SJSA1 (cell line): ENCODE results near the gene DNAH10. TPM values are rescaled to one million over a fixed set of nuclear protein-coding genes. Genes with fewer than 3 reads are reported as not detected.

Experiments used
- DNase-seq, 2 experiments: peaks; one replicate each; pipeline ENCODE4 v3.0.0-alpha.2; 2015 to 2020; ENCODE audit warnings: low spot score in 2 of 2, low read depth in 1 of 2
- H3K27ac ChIP-seq: fragments of 250-450 bp; sonication (Bioruptor Pico); 2 replicates; pipeline ENCODE4 v1.5.1; 2020; ENCODE audit warnings: mild to moderate bottlenecking, moderate library complexity
- H3K27me3 ChIP-seq: fragments of 250-450 bp; sonication (Bioruptor Pico); replicated peaks from 2 replicates; pipeline ENCODE4 v1.5.1; 2020; ENCODE audit warnings: mild to moderate bottlenecking, moderate library complexity
- H3K36me3 ChIP-seq: fragments of 250-450 bp; sonication (Bioruptor Pico); 2 replicates; pipeline ENCODE4 v1.5.1; 2020; ENCODE audit warnings: mild to moderate bottlenecking
- H3K4me1 ChIP-seq: fragments of 250-450 bp; sonication (Bioruptor Pico); replicated peaks from 2 replicates; pipeline ENCODE4 v1.6.1; 2021; ENCODE audit warnings: mild to moderate bottlenecking
- H3K4me3 ChIP-seq: fragments of 250-450 bp; sonication (Bioruptor Pico); 2 replicates; pipeline ENCODE4 v1.5.1; 2020; ENCODE audit warnings: mild to moderate bottlenecking
- H3K9me3 ChIP-seq: fragments of 250-450 bp; sonication (Bioruptor Pico); replicated peaks from 2 replicates; pipeline ENCODE4 v1.5.1; 2020; ENCODE audit warnings: mild to moderate bottlenecking
- total RNA-seq: library from RNA; depleted of rRNA; stranded (reverse); fragments of >200 nt; shearing (Covaris generic); gene quantifications from 2 replicates; pipeline ENCODE4 v1.2.3, GENCODE V29; 2014

The DNAH10 gene
- total RNA-seq, 1 experiment from 2014 or later = 1.00 TPM

- H3K4me3 ChIP-seq = no peak overlapping the region
- H3K27ac ChIP-seq = no peak overlapping the region
- H3K4me1 ChIP-seq = no peaks in the 10 kb centered on the region
- H3K36me3 ChIP-seq = peaks cover 28% of the 10 kb centered on the region
- no peaks in the 10 kb centered on the region for H3K9me3 ChIP-seq
- DNase-seq = no peak
- no peaks in the 10 kb centered on the region for H3K27me3 ChIP-seq
Measured at GRCh38 chr12:123731596-123731995, 30.5 kb upstream of the DNAH10 start.

GRCh38 chr12:123732251-123732650, 29.9 kb upstream of the DNAH10 start:
- Histone ChIP-seq H3K36me3 (peaks cover 29% of the 10 kb centered on the region), H3K9me3 (no peaks in the 10 kb centered on the region), H3K4me1 (no peaks in the 10 kb centered on the region), H3K4me3 (no peak overlapping the region), H3K27ac (no peak overlapping the region), H3K27me3 (no peaks in the 10 kb centered on the region)
- no peak for DNase-seq

- peaks cover 32% of the 10 kb centered on the region for H3K36me3 ChIP-seq
- H3K27ac ChIP-seq = no peak overlapping the region
- no peaks in the 10 kb centered on the region for H3K4me1 ChIP-seq
- no peaks in the 10 kb centered on the region for H3K27me3 ChIP-seq
- no peak overlapping the region for H3K4me3 ChIP-seq
- no peak for DNase-seq
- H3K9me3 ChIP-seq = no peaks in the 10 kb centered on the region
Measured at GRCh38 chr12:123733229-123733628, 28.9 kb upstream of the DNAH10 start.

GRCh38 chr12:123734268-123734667, 27.8 kb upstream of the DNAH10 start:
- no peaks in the 10 kb centered on the region for H3K4me1 ChIP-seq
- H3K4me3 ChIP-seq = no peak overlapping the region
- no peaks in the 10 kb centered on the region for H3K9me3 ChIP-seq
- no peak for DNase-seq
- H3K27ac ChIP-seq = no peak overlapping the region
- peaks cover 41% of the 10 kb centered on the region for H3K36me3 ChIP-seq
- no peaks in the 10 kb centered on the region for H3K27me3 ChIP-seq

DNA sequence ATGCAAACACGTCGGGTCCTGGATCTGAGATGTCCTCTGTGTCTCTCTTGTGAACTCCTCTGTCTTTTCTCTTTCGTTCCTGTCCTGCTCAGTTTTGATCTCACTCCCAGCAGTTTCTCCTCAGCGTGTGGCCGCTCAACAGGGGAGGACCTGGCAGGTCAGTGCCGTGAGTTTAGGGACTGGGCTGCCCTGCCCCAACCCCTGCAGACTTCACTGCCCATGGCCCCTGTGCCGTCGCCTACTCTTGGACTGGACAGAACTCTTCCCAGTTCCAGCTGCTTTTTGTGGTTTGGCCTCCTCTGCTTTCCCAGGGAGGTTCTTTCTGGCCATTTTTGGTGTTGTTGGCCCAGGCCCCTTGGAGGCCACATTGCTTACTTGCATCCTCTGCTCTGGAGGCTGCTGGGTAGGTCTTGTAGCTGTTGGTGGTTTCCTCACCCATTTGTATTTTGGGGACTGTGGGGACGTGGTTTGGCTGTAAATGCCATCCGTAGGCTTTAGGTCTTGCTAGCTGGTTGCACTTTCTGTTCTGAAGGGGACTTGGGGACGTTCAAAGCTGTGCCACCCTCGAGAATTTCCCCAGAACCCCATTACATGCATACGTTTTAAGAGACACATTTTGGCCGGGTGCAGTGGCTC, 20.0 kb upstream of the DNAH10 start:
- Histone ChIP-seq H3K9me3 (no peaks in the 10 kb centered on the region), H3K36me3 (peaks cover 49% of the 10 kb centered on the region), H3K4me1 (no peaks in the 10 kb centered on the region), H3K27ac (no peak overlapping the region), H3K4me3 (no peak overlapping the region), H3K27me3 (no peaks in the 10 kb centered on the region)
- DNase-seq = no peak

DNA sequence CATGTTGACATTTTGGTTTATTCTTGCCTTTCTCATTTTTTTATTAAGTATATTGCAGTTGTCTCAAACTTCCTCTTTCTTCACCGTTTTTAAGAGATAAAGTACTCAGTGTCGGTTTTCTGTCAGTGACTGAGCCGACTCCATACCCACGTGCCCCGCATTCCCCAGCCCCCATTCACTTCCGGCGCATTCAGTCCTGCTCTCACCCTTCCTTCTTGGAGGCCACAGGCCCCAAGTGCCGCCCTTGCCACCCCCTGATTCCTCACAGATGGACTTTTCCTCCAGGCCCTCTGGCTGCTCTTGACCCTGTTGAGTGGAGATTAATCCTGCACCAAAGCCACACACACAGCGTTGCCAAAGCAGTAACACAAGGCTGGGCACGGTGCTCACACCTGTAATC, 19.1 kb upstream of the DNAH10 start:
- peaks cover 42% of the 10 kb centered on the region for H3K36me3 ChIP-seq
- no peaks in the 10 kb centered on the region for H3K9me3 ChIP-seq
- no peak overlapping the region for H3K27ac ChIP-seq
- H3K4me1 ChIP-seq = no peaks in the 10 kb centered on the region
- no peak overlapping the region for H3K4me3 ChIP-seq
- DNase-seq = no peak
- H3K27me3 ChIP-seq = no peaks in the 10 kb centered on the region

DNA sequence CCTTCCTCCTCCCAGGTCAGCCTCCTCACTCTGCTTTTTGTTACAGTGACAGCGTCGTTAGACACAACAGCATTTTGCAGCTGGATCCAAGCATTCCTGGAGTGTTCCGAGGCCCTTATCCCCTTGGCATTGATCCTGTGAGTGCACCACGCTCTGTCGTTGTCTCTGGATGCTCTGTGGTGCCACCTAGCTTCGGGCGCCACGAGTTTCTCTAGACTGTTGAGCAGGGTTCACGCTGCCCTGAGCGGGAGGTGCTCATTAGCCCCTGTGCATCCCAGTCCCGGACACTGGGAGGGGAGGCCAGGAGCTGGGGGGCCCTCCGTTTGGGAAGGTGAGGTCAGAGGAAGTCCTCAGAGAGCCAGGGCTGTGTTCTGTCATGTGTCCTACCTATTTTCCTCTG, 17.3 kb upstream of the DNAH10 start:
- Histone ChIP-seq H3K27me3 (no peaks in the 10 kb centered on the region), H3K9me3 (no peaks in the 10 kb centered on the region), H3K36me3 (peaks cover 41% of the 10 kb centered on the region), H3K4me3 (no peak overlapping the region), H3K27ac (no peak overlapping the region), H3K4me1 (no peaks in the 10 kb centered on the region)
- DNase-seq = no peak

DNA sequence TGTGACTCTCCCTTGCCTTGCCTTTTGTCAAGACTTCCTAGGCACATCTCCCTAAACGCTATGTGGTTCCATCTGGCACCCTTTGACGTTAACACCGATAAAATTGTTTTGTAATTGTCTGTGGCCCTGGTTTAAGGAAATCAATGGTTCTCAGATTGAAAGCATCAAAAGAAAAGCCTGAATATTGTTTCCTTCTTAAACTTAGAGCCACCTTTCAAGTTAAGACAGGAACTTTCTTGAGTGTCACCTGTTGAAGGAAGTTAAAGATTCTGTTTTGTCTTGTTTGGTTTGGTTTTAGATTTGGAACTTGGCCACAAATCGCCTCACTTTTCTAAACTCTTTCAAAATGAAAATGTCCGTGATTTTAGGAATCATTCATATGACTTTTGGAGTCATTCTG, 14.8 kb upstream of the DNAH10 start:
- no peaks in the 10 kb centered on the region for H3K9me3 ChIP-seq
- H3K4me1 ChIP-seq = no peaks in the 10 kb centered on the region
- no peak for DNase-seq
- H3K27me3 ChIP-seq = no peaks in the 10 kb centered on the region
- no peak overlapping the region for H3K27ac ChIP-seq
- no peak overlapping the region for H3K4me3 ChIP-seq
- H3K36me3 ChIP-seq = peaks cover 39% of the 10 kb centered on the region

- DNase-seq = no peak
- H3K27ac ChIP-seq = no peak overlapping the region
- no peaks in the 10 kb centered on the region for H3K4me1 ChIP-seq
- H3K27me3 ChIP-seq = no peaks in the 10 kb centered on the region
- H3K9me3 ChIP-seq = no peaks in the 10 kb centered on the region
- peaks cover 37% of the 10 kb centered on the region for H3K36me3 ChIP-seq
- H3K4me3 ChIP-seq = no peak overlapping the region
Measured at GRCh38 chr12:123748161-123748560, 13.9 kb upstream of the DNAH10 start.

GRCh38 chr12:123748661-123749060, 13.4 kb upstream of the DNAH10 start:
- Histone ChIP-seq H3K4me3 (no peak overlapping the region), H3K36me3 (peaks cover 32% of the 10 kb centered on the region), H3K27ac (no peak overlapping the region), H3K27me3 (no peaks in the 10 kb centered on the region), H3K4me1 (no peaks in the 10 kb centered on the region), H3K9me3 (no peaks in the 10 kb centered on the region)
- DNase-seq = no peak

DNA sequence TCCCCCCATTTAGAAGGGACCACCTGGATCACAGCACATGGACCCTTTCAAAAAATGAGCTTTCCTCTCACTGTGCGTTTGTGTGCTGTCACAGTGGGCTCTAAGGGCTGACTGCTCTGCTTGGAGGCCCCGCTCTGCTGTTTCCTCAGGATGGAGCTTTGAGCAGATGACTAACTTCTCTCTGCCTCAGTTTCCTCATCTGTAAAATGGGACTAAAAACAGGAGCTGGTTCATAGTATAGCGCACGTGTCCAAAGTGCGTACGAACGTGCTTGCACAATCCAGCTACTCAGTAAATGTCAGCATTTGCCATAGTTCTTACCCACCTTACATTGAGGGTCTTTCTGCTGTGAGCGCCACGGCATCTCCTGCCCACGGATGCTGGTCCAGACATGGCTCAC, 12.7 kb upstream of the DNAH10 start:
- H3K27me3 ChIP-seq = no peaks in the 10 kb centered on the region
- H3K4me1 ChIP-seq = no peaks in the 10 kb centered on the region
- H3K27ac ChIP-seq = no peak overlapping the region
- peaks cover 25% of the 10 kb centered on the region for H3K36me3 ChIP-seq
- no peaks in the 10 kb centered on the region for H3K9me3 ChIP-seq
- no peak overlapping the region for H3K4me3 ChIP-seq
- DNase-seq = no peak

DNA sequence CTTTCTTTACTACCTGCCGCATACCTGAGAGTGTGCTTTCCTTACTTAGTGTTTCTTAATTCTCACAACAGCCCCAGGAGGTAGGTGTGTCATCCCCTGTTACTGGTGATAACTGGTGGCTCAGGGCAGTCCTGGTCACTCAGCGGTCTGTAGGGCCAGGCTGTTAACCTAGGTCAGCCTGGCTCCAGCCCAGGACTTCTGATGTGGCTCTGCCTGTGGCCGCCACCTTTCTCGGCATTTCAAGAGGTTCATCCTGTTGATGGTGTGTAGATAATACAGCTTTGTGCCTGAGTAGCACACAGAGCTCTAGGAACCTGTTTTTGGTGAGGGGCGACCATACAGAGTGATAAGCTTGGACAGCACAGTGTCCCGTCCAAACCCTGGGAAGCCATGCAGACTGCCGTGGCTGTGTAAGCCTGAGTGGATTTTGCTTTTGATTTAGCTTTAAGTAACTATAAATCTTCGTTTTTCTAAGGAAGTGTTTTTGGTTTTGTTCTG, 11.9 kb upstream of the DNAH10 start:
- no peaks in the 10 kb centered on the region for H3K27me3 ChIP-seq
- no peaks in the 10 kb centered on the region for H3K9me3 ChIP-seq
- no peaks in the 10 kb centered on the region for H3K4me1 ChIP-seq
- DNase-seq = no peak
- H3K27ac ChIP-seq = no peak overlapping the region
- no peak overlapping the region for H3K4me3 ChIP-seq
- H3K36me3 ChIP-seq = peaks cover 18% of the 10 kb centered on the region

DNA sequence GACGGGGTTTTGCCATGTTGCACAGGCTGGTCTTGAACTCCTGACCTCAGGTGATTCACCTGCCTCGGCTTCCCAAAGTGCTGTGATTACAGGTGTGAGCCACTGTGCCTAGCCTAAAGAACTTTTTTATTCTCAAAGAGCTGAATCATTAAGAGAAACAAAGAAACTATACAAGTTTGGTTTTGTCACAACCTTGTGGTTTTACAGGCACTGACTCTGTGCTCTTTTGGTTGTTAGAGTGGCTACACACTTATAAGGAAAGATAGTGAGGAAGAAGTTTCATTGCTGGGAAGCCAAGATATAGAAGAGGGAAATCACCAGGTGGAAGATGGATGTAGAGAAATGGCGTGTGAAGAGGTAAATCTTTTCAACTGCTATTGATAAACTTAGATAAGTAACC, 10.1 kb upstream of the DNAH10 start:
- Histone ChIP-seq H3K27me3 (no peaks in the 10 kb centered on the region), H3K9me3 (no peaks in the 10 kb centered on the region), H3K36me3 (peaks cover 18% of the 10 kb centered on the region), H3K4me3 (no peak overlapping the region), H3K27ac (no peak overlapping the region), H3K4me1 (no peaks in the 10 kb centered on the region)
- DNase-seq = no peak

DNA sequence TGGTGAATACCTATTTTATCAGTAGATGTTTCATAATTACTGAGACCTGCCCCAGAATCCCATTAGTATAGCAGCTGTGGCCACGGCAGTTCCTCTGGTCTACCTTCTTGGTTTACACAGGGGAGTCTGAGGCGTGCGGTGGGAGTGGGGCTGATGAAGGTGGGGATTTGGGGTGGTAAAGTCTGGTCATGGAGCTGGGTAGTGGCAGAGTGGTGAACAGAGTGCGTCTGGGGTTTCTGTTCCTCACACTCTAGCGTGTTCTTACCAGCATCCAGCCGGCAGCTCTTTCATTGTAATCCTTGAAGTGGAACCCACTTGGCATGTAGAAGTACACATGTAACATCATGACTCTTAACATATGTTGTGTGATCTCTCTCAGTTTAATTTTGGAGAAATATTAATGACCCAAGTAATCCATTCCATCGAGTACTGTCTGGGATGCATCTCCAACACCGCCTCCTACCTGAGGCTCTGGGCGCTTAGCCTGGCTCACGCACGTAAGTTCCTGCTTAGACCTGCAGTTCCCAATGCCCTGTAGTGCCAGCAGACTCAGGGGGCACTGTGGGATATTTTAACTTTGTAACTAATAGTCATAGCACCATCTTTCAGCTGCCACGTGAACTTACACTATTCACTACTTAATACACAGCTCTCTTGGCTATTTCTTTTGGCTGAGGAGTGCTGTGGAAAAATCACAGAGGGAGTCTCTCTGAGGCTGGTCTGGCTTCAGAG, 7.9 kb upstream of the DNAH10 start:
- Histone ChIP-seq H3K27me3 (no peaks in the 10 kb centered on the region), H3K9me3 (no peaks in the 10 kb centered on the region), H3K27ac (no peak overlapping the region), H3K4me3 (no peak overlapping the region), H3K36me3 (peaks cover 7% of the 10 kb centered on the region), H3K4me1 (no peaks in the 10 kb centered on the region)
- DNase-seq = no peak
